Measurements from ENCODE around the gene CLTCL1. TPM values are rescaled to one million over a fixed set of nuclear protein-coding genes. Genes with fewer than 3 reads are reported as not detected.
"Not testable (repeated sequence)": the region's sequence is repeated elsewhere in the genome, so short reads cannot be mapped to it uniquely, and the experiment has no call there.

CLTCL1 gene
- polyA plus RNA-seq, 1 donor, result 36.3 TPM

DNA sequence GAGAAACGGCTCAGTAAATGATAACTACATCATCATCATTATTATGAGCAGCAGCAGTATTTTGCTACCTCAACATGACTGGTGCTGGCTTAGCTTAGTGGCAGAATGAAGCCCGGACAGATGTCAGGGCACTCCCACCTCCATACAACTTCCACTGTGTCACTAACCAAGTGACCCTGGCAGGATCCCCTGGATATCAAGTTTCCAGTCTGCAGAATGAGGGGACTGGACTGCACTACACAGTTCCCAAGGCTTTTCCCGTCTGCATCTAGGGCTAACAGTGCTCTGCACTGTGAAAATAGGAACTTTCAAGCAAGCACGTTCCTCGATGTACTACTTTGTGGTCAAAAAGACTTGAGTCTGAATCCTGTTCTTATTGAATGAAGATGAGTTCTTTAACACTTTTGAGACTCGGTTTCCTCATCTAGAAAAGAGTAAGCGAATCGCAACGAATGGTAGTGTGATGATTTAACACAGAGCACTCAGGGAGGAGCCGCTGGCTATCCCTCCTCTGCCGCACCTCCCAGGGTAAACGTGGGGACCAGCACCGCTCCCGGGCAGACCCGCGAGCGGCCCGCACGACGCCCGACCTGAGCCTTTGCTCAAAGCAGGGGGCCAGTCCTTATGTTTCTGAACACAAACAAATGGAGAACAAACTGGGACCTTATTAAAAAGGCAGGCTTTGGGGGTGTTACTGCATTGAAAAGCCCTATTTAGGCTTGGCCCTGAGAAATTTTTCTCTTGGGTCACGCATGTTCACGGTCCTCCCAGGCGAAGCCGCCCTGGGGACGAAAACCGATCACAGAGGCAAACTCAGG lies 910 bp downstream of the CLTCL1 start:
- no peak for DNase-seq

DNA sequence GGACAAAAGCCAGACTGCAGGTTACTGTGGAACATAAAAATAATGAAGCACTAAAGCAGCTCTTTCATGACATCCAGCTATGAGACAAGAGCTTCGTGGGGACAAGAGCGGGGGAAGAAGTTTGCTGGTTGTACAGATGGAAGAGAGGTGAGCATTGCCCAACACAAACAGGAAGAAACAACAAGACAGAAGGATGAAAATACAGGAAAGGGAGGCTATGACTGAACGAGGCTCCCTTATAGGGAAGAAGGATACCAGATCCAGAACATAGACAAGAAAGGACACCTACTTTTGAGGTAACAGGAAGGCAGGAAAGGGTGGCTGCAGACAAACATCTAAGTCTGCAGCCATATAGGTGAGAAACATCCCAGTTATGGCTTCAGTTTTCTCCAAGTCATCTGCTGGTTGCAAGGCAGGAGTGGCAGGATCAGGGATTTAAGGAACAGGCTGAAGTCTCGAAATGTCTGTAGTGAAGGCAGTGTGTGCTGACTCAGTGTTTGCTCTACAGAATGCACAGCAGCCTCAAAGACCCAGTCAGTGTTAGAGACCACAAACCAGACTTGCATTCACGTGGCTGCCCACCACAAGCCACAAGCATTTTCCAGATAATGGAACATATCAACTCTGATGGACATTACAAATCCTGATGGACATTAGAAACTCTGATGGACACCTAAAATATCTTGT lies 1.9 kb downstream of the CLTCL1 start:
- no peak for DNase-seq

DNA sequence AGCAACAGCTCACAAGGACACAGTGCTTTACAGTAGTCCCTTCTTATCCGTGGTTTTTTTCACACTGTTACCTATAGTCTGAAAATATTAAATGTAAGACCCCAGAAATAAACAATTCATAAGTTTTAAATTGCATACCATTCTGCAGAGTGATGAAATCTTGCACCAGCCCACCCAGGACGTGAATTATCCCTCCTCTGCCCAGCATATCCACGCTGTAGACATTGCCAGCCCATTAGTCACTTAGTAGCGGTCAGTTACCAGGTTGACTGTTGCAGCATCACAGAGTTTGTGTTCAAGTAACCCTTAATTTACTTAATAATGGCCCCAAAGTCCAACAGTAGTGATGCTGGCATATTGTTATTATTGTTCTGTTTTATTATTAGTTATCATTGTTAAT lies 3.6 kb downstream of the CLTCL1 start:
- no peak for DNase-seq

DNA sequence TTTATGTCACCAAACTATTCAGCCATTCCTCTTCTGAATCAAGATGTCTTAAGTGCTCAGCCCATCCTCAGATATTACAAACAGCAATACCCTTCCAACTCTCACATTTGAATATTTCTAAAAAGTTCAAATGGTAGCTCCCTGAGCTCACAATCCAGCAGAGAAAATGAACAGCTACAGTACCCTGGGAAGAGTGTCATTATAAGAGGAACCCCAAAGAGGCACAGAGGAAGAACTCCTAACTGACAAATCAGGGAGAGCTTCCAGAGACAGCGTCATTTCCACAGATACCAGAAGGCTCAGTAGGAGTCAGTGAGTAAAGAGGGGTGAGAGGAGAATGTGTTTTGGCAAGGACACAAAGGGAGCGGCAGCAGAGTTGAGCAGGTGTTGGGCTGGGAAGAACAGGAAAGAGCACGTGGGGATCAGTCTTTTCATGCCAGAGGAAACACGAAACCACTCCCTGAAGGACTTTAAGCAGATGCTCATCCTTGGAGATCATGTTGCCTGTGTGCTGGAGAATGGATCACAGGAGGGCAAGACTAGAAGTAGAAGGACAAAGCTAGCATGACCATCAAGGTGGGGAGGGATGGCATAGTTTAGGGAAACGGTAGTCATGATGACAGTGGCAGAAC lies 4.3 kb downstream of the CLTCL1 start:
- no peak for DNase-seq

DNA sequence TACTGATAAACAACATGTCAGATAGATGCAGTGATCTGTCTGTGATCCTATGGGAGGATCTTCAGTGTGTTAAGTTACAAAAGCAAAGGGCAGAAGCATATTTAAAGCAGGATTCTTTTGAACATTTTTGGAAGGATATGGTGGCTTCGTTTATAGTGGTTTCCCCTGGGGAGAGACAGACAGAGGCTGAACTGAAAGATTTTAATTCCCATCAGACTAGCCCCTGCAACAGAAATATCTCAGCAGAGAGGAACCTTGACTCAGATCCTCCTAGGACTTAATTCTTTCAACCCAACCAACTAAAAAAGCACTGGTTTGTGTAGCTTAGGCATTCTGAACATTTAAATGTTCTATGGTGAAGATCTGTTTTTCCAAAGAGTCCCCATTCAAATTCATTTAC lies 5.7 kb downstream of the CLTCL1 start:
- no peak for DNase-seq

DNA sequence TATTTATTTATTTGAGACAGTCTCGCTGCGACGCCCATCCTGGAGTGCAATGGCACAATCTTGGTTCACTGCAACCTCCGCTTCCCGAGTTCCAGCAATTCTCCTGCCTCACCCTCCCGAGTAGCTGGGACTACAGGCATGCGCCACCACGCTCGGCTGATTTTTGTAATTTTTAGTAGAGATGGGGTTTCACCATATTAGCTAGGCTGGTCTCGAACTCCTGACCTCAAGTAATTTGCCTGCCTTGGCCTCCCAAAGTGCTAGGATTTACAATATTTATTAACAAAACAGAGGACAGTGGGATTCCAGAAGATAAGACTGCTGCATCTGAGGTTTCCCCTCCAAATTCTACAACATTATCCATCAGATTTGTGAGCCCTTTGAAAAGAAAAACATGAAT lies 12.4 kb downstream of the CLTCL1 start:
- not testable (repeated sequence) for DNase-seq

DNA sequence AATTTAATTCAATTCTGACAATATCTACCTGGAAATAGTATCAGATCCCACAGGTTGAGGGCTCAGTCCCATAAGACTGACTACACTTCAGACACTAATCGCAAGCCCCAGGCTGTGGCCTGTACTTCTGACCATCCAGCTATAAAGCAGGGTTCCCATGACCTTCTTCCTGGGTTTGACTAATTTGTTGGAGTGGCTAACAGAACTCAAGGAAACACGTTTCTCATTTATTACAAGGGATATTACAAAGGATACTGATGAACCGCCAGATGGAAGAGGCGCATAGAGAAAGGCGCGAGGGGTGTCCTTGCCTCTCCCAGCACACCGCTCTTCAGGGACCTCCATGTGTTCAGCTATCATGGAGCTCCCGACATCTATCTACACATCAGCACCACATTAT lies 13.7 kb downstream of the CLTCL1 start:
- no peak for DNase-seq

DNA sequence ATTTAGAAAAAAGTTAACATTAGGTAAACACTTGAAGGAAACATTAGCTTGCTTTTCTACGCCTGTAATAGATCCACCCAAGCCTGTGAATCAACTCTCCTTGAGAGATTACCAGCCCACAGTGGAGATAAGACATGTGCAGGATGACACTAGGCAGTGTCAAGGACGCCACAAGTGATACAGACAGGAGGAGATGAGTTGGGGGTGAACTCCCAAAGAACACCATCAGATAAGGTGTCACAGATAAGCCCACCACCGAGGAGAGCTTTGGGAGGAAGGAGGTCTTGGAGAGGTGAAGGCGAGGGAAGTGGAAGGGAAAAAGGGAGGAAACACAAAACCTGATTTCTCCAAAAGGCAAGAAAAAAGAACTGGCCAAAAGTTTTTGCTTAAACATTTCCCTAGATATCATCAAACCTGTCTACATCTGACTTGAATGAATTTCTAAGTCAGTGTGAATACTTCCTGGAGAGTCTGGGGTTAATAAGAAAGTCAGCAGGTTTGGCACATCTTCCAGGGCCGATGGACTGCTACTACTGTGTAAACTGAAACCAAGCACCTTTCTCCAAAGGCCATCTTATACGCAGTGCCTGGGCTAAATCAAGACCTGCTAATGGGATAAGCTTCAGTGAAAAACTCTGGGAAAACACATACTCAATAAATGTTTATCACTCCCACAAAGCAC lies 15.5 kb downstream of the CLTCL1 start:
- DNase-seq, result no peak

DNA sequence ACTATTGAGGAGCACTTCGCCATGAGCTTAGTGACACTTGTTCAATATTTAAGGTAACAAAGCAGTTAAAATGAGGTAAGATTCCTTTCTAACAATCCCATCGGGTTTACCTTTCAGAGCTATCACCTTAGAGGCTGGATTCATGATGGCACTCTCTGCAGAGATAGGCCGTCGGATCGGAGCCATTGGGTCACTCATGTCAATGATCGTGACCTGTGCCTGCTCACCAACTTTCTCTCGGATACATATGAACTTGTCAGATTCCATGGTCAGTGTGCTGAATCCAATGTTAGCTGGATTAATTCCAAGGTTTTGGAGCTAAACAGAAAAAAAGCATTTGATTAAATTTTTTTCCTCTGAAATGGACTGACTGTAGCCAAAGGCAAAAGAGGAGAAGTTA lies 16.0 kb downstream of the CLTCL1 start:
- no peak for DNase-seq

DNA sequence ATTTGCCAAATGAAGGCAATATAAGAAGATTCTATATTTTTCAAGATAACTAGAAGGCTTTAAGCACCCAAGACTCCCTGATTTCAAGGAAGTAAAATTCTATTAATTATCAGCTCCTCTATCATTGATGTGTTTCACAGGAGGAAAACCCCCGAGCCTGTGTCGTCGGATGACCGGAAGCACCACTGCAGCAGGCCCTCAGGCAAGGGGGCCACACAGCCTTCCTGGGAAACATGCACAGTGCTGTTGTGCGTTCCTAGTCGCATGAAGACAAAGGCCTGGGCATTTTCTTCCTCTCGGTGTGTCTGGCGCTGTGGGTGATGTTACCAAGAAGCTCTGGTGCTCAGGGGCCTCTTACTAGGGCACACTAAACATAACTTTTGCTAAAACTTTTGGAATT lies 16.4 kb downstream of the CLTCL1 start:
- no peak for DNase-seq

DNA sequence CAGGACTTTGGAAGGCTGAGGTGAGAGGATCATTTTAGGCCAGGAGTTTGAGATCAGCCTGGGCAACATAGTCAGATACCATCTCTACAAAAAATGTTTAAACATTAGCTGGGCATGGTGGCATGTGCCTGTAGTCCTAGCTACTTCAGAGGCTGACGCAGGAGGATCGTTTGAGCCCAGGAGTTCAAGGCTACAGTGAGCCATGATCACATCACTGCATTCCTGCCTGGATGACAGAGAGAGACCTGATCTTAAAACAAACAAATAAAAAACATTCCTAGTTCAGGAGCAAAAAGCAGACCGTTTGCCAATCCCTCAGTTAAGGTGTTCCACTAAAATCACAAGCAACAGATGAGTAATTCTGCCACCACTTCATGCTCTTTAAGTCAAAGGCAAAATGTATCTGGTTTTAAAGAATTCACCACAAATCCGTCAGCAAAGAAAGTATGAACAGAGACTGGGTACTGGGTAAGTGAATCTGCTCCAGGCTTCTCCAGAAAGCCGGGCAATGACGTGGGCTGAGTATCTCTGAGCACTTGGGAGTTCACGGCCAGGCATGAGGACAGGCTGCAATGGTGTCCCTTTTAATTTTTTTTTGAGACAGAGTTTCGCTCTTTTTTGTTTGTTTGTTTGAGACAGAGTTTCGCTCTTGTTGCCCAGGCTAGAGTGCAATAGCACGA lies 19.5 kb downstream of the CLTCL1 start:
- no peak for DNase-seq

DNA sequence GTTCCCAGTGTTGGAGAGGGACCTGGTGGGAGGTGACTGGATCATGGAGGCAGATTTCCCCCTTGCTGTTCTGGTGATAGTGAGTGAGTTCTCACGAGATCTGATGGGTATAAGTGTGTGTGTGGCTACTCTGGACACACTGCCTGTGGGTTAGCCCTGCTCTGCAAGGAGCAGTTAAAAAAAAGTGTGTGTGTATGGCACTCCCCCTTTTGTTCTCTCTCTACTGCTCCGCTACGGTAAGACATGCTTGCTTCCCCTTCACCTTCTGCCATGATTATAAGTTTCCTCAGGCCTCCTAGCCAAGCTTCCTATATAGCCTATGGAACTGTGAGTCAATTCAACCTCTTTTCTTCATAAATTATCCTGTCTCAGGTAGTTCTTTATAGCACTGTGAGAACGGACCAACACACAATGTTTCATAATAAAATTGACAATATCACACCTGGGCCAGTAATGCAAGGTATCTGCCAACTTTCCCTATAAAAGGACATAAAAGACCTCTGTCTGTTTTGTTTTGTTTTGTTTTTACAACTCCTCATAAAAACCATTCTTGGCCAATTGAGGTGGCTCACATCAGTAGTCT lies 20.2 kb downstream of the CLTCL1 start:
- DNase-seq, result no peak

DNA sequence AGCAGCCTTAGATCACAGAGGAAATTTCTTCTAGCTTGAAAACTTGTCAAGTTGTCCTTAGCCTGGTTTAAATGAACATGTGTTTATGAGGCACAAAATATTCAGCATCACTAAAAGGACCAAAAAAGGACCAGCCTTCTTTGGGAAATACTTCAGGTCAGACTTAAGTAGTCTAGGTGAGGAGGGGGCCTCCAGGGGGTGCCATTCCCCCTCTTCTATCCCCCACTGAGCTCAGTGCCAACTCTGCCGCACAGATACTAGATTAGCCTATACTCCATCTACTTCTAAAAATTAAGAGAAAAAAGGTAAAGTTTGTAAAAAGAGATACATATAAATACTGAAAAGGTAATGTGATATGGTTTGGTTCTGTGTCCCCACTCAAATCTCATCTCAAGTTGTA lies 20.6 kb downstream of the CLTCL1 start:
- no peak for DNase-seq

DNA sequence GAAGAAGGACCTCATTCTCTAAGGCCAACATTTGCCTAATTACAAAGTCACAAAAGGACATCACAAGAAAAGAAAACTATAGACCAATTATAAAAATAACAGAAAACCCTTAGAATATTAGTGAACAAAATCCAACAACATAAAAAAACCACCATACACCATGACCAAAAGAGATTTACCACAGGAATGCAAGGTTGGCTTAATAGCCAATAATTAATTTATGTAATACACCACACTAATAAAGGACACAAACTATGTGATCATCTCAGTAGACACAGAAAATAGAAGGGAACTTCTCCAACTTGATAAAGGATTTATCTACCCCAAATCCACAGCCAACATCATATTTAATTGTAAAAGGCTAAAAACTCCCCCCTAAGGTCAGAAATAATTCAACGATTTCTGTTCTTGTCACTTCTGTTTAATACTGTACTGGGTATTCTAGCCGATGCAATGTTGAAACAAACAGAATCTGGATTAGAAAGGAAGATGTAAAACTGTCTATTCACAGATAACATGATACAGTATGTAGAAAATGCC lies 24.9 kb downstream of the CLTCL1 start:
- no peak for DNase-seq

DNA sequence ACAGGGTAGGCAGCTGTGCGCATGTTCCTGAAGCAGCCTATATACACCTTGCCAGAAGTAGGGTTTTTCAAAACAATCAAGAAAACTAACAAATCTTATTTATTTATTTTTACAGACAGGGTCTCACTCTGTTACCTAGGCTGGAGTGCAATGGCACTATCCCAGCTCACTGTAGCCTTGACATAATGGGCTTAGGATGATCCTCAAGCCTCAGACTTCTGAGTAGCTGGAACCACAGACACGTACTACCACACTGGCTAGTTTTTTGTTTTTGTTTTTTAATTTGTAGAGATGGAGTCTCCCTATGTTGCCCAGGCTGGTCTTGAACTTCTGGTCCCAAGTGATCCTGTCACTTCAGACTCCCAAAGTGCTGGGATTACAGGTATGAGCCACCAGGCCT lies 25.7 kb downstream of the CLTCL1 start:
- no peak for DNase-seq

DNA sequence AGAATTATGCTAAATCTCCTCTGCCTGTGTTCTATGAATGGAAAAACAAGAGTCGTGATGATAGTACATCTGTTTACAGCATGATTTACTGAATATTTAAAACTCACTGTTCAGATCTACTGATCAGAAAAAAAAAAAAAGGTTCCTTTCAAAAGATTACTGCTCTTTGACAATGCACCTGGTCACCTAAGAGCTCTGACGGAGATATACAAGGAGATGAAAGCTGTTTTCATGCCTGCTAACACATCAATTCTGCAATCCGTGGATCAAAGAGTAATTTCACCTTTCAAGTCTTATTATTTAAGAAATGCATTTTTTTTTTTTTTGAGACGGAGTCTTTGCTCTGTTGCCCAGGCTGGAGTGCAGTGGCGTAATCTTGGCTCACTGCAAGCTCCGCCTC lies 30.7 kb downstream of the CLTCL1 start:
- no peak for DNase-seq

DNA sequence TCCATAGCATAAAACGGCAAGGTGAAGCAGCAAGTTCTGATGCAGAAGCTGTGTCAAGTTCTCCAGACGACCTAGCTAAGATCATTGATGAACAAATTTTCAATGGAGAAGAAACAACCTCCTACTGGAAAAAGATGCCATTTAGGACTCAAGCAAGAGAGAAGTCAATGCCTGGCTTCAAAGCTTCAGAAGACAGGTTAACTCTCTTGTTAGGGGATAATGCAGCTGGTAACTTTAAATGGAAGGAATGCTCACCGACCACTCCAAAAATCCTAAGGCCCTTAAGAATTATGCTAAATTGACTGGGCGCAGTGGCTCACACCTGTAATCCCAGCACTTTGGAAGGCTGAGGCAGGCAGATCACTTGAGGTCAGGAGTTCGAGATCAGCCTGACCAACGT lies 31.3 kb downstream of the CLTCL1 start:
- no peak for DNase-seq

DNA sequence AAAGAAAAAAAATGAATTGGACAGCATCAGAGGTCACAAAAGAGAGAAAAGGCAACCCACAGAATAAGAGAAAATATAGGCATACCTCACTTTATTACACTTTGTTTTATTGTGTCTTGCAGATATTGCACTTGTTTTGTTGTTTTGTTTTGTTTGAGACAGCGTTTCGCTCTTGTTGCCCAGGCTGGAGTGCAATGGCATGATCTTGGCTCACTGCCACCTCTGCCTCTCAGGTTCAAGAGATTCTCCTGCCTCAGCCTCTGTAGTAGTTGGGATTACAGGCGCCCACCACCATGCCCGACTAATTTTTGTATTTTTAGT lies 32.6 kb downstream of the CLTCL1 start:
- DNase-seq, result not testable (repeated sequence)

DNA sequence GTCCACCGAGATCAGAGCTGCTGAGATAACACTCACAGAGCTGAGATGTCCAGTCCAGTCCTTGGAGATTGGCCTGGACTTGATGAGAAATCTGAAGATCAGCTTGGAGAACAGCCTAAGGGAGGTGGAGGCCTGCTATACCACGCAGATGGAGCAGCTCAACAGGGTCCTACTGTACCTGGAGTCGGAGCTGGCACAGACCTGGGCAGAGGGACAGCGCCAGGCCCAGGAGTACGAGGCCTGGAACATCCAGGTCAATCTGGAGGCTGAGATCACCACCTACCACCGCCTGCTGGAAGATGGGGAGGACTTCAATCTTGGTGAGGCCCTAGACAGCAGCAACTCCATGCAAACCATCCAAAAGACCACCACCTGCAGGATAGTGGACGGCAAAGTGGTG lies 33.1 kb downstream of the CLTCL1 start:
- no peak for DNase-seq

DNA sequence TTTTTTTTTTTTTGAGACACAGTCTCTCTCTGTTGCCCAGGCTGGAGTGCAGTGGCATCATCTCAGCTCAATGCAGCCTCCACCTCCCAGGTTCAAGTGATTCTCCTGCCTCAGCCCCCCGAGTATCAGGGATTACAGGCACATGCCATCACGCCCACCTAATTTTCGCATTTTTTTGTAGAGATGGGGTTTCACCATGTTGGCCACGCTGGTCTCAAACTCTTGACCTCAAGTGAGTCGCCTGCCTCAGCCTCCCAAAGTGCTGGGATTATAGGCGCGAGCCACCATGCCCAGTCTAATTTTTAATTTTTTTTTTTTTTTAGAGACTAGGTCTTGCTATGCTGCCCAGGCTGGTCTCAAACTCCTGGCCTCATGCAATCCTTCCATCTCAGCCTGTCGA lies 35.2 kb downstream of the CLTCL1 start:
- not testable (repeated sequence) for DNase-seq

DNA sequence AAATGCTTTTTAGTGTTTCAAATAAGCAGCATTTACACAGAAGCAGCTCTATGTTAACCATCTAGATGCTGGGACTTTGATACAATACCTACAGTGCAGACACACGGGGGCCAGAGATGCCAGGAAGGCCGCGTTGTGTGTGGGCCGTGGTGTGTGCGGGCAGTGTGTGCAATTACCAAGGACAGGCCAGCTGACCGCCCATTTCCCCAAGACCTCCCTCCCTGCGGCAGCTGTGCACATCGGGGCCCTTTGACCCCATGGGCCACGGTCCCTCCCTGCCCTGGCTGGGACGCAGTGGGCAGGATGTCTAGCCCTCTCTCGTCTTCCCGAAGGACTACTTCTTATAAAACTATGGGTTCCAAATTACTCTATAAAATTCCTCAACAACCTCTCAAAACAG lies 38.4 kb downstream of the CLTCL1 start:
- DNase-seq, result no peak

All from hindlimb muscle (tissue), 1 donor.